ENCODE measurements around the gene CDC34. TPM values are rescaled to one million over a fixed set of nuclear protein-coding genes. Genes with fewer than 3 reads are reported as not detected.
"Not testable (repeated sequence)": the region's sequence is repeated elsewhere in the genome, so short reads cannot be mapped to it uniquely, and the experiment has no call there.

Gene CDC34
- total RNA-seq, 1 experiment from 2014 or later = 151 TPM

- peak; percentile 48 for DNase-seq (ENCODE audit: low spot score)
Measured at GRCh38 chr19:572743-573518, 41.4 kb downstream of the CDC34 start.

GRCh38 chr19:573519-573825 is 41.9 kb downstream of the CDC34 start:
- no peak for DNase-seq (ENCODE audit: low spot score)

- DNase-seq (ENCODE audit: low spot score) = peak; percentile 54
Measured at GRCh38 chr19:574658-575526, 43.3 kb downstream of the CDC34 start.

- no peak for DNase-seq (ENCODE audit: low spot score)
Measured at GRCh38 chr19:575527-576506, 44.3 kb downstream of the CDC34 start.

- DNase-seq (ENCODE audit: low spot score) = no peak
Measured at GRCh38 chr19:576768-577438, 45.3 kb downstream of the CDC34 start.

- DNase-seq (ENCODE audit: low spot score) = no peak
Measured at GRCh38 chr19:577439-578392, 46.2 kb downstream of the CDC34 start.

- DNase-seq (ENCODE audit: low spot score) = no peak
Measured at GRCh38 chr19:579111-579841, 47.7 kb downstream of the CDC34 start.

- no peak for DNase-seq (ENCODE audit: low spot score)
Measured at GRCh38 chr19:579842-580155, 48.2 kb downstream of the CDC34 start.

- no peak for DNase-seq (ENCODE audit: low spot score)
Measured at GRCh38 chr19:580274-580835, 48.8 kb downstream of the CDC34 start.

GRCh38 chr19:581399-582111 is 50.0 kb downstream of the CDC34 start:
- peak; percentile 33 for DNase-seq (ENCODE audit: low spot score)

GRCh38 chr19:582497-583197 is 51.1 kb downstream of the CDC34 start:
- no peak for DNase-seq (ENCODE audit: low spot score)

- DNase-seq (ENCODE audit: low spot score) = no peak
Measured at GRCh38 chr19:583198-583967, 51.8 kb downstream of the CDC34 start.

GRCh38 chr19:583968-584239 is 52.3 kb downstream of the CDC34 start:
- no peak for DNase-seq (ENCODE audit: low spot score)

- DNase-seq (ENCODE audit: low spot score) = peak; percentile 49
Measured at GRCh38 chr19:584240-585001, 52.9 kb downstream of the CDC34 start.

GRCh38 chr19:585146-585545 is 53.6 kb downstream of the CDC34 start:
- DNase-seq (ENCODE audit: low spot score) = not testable (repeated sequence)

- DNase-seq (ENCODE audit: low spot score) = no peak
Measured at GRCh38 chr19:585551-586110, 54.1 kb downstream of the CDC34 start.

Data from HT-29 (cell line).